PC-3 (cell line): Measurements from ENCODE around the gene PRSS3. TPM values are rescaled to one million over a fixed set of nuclear protein-coding genes. Genes with fewer than 3 reads are reported as not detected.
"Not testable (repeated sequence)": the region's sequence is repeated elsewhere in the genome, so short reads cannot be mapped to it uniquely, and the experiment has no call there.

Experiments used
- ATAC-seq: fragments of 200-7000 bp; cut with Tn5 transposase; 2 replicates; pipeline ENCODE4 v1.9.1; 2020; ENCODE audit warnings: mild to moderate bottlenecking, moderate library complexity
- BruUV-seq: library from RNA; stranded (reverse); fragments of 400-500 nt; replicated peaks from 2 replicates; lab custom pipeline; 2021; lab: Mats Ljungman, UMichigan
- CTCF ChIA-PET: fragments of 300-600 bp; sonication (Branson Sonifier 250); formaldehyde crosslinking; loops from one replicate; lab custom pipeline; 2022; ENCODE audit warnings: antibody characterized with exemption; lab: Charles Lee
- POLR2A ChIA-PET: fragments of 300-600 bp; sonication (Branson Sonifier 250); formaldehyde crosslinking; loops from one replicate; lab custom pipeline; 2022; ENCODE audit warnings: antibody characterized with exemption; ENCODE audit not compliant: unreplicated experiment; lab: Charles Lee
- DNase-seq: peaks from one replicate; pipeline ENCODE4 v3.0.0-alpha.2; 2015
- H2AFZ ChIP-seq: fragments of 300-600 bp; sonication (generic); 2 replicates; pipeline ENCODE4 v1.6.0; 2016; ENCODE audit warnings: antibody characterized with exemption, low read length
- H3F3A ChIP-seq: fragments of 300-600 bp; sonication (generic); one replicate; pipeline ENCODE4 v1.6.0; 2017; ENCODE audit warnings: antibody characterized with exemption, low read length, control low read depth, mild to moderate bottlenecking; ENCODE audit not compliant: unreplicated experiment
- H3K27ac ChIP-seq: fragments of 300-600 bp; sonication (generic); 2 replicates; pipeline ENCODE4 v1.5.1; 2016; ENCODE audit warnings: mild to moderate bottlenecking, low read length
- H3K27me3 ChIP-seq: fragments of 300-600 bp; sonication (generic); 2 replicates; pipeline ENCODE4 v1.6.1; 2016; ENCODE audit warnings: low read length, mixed read lengths
- H3K36me3 ChIP-seq: fragments of 300-600 bp; sonication (generic); 2 replicates; pipeline ENCODE4 v1.6.1; 2016; ENCODE audit warnings: low read depth, mixed run types, low read length, mixed read lengths
- H3K4me1 ChIP-seq: fragments of 300-600 bp; sonication (generic); 2 replicates; pipeline ENCODE4 v1.5.1; 2016; ENCODE audit warnings: low read length; ENCODE audit not compliant: insufficient read depth
- H3K4me2 ChIP-seq: fragments of 300-600 bp; sonication (generic); 2 replicates; pipeline ENCODE4 v1.6.0; 2016; ENCODE audit warnings: low read length
- H3K4me3 ChIP-seq: fragments of 300-600 bp; sonication (generic); 2 replicates; pipeline ENCODE4 v1.5.1; 2016; ENCODE audit warnings: mild to moderate bottlenecking, low read length, mixed read lengths
- H3K79me2 ChIP-seq: fragments of 300-600 bp; sonication (generic); 2 replicates; pipeline ENCODE4 v1.6.1; 2017; ENCODE audit warnings: low read length, mixed read lengths
- H3K9ac ChIP-seq: fragments of 300-600 bp; sonication (generic); 2 replicates; pipeline ENCODE4 v1.6.0; 2016; ENCODE audit warnings: mild to moderate bottlenecking, low read length
- H3K9me2 ChIP-seq: fragments of 300-600 bp; sonication (generic); replicated peaks from 2 replicates; pipeline ENCODE4 v1.6.1; 2016; ENCODE audit warnings: mixed run types, low read length, mixed read lengths
- H3K9me3 ChIP-seq: fragments of 300-600 bp; sonication (generic); 2 replicates; pipeline ENCODE4 v1.6.1; 2016; ENCODE audit warnings: low read length, mixed read lengths
- H4K20me1 ChIP-seq: fragments of 300-600 bp; sonication (generic); 2 replicates; pipeline ENCODE4 v1.6.1; 2016; ENCODE audit warnings: low read length, mixed read lengths
- CTCF ChIP-seq: fragments of 300-600 bp; sonication (generic); conservative IDR thresholded peaks from 2 replicates; pipeline ENCODE4 v1.5.1; 2017; ENCODE audit warnings: antibody characterized with exemption, low read depth, mild to moderate bottlenecking, low read length
- EZH2 ChIP-seq: fragments of 300-600 bp; sonication (generic); IDR thresholded peaks from one replicate; pipeline ENCODE4 v1.6.1; 2017; ENCODE audit warnings: antibody characterized with exemption, mild to moderate bottlenecking, low read length; ENCODE audit not compliant: unreplicated experiment
- EZH2phosphoT487 ChIP-seq: fragments of 300-600 bp; sonication (generic); IDR thresholded peaks from 2 replicates; pipeline ENCODE4 v1.6.1; 2018; ENCODE audit warnings: mild to moderate bottlenecking, antibody characterized with exemption, low read length, borderline replicate concordance
- intact Hi-C: fragments of 100-400 bp; cut with micrococcal nuclease; formaldehyde crosslinking; loops from 2 replicates; pipeline ENCODE4 v1.9.0; 2023
- total RNA-seq: library from RNA; depleted of rRNA; stranded (reverse); fragments of >200 nt; gene quantifications from 2 replicates; pipeline ENCODE4 v1.2.3, GENCODE V29; 2014

The PRSS3 gene
- total RNA-seq, 1 experiment from 2014 or later, result 225 TPM

- intact Hi-C loops, H3K9ac ChIP-seq: not testable (repeated sequence)
Measured at GRCh38 chr9:33808979-33809322, 13.6 kb downstream of the PRSS3 start.

GRCh38 chr9:33809506-33809905, 14.1 kb downstream of the PRSS3 start:
- ATAC-seq, result no peak
- H3K79me2 ChIP-seq, result no peaks in the 10 kb centered on the region
- H3F3A ChIP-seq, result no peaks in the 10 kb centered on the region
- intact Hi-C loops, result no loop called here
- H4K20me1 ChIP-seq, result no peaks in the 10 kb centered on the region
- no peaks in the 10 kb centered on the region for H3K9me3 ChIP-seq
- TF ChIP-seq CTCF (no peak), EZH2 (no peak), EZH2phosphoT487 (no peak)
- H3K4me3 ChIP-seq, result no peak overlapping the region
- H2AFZ ChIP-seq, result no peak overlapping the region
- peaks cover 21% of the 10 kb centered on the region for H3K4me1 ChIP-seq
- H3K27ac ChIP-seq, result no peak overlapping the region
- DNase-seq, result no peak
- no peaks in the 10 kb centered on the region for H3K27me3 ChIP-seq
- no peak overlapping the region for H3K4me2 ChIP-seq
- H3K36me3 ChIP-seq, result no peaks in the 10 kb centered on the region
- no peak overlapping the region for H3K9ac ChIP-seq
- BruUV-seq, result no TSS peak
- POLR2A ChIA-PET, result no interaction called here
- no peaks in the 10 kb centered on the region for H3K9me2 ChIP-seq
- CTCF ChIA-PET, result no interaction called here

More at GRCh38 chr9:33808979-33809322, 13.6 kb downstream of the PRSS3 start:
- CTCF ChIA-PET, BruUV-seq, H2AFZ ChIP-seq, H3K79me2 ChIP-seq, H3K27me3 ChIP-seq, H3K4me2 ChIP-seq, H3F3A ChIP-seq, POLR2A ChIA-PET, H3K9me3 ChIP-seq, H3K36me3 ChIP-seq, H4K20me1 ChIP-seq, H3K27ac ChIP-seq, H3K9me2 ChIP-seq, ATAC-seq, H3K4me3 ChIP-seq, DNase-seq: not testable (repeated sequence)
- peaks cover 16% of the 10 kb centered on the region for H3K4me1 ChIP-seq

- Histone ChIP-seq H4K20me1 (peaks cover 5% of the 10 kb centered on the region; the same call in 1 of the 2 replicates), H3K27me3 (no peaks in the 10 kb centered on the region), H3K4me2 (peak overlapping the region; percentile 33), H3K27ac (peak overlapping the region; percentile 71), H3K9me2 (no peaks in the 10 kb centered on the region), H3K79me2 (peaks cover 27% of the 10 kb centered on the region), H3F3A (no peaks in the 10 kb centered on the region), H3K4me1 (peaks cover 26% of the 10 kb centered on the region), H3K9me3 (no peaks in the 10 kb centered on the region), H3K36me3 (no peaks in the 10 kb centered on the region), H3K4me3 (no peak overlapping the region), H3K9ac (no peak overlapping the region), H2AFZ (no peak overlapping the region; the same call in 1 of the 2 replicates)
- ChIA-PET POLR2A (no interaction called here), CTCF (interaction anchor here (1.0 to 1.4 kb wide), 4 partner anchors 35 to 76 kb away, joined by 3 to 17 read pairs (median 8); no protein-coding TSS in a partner anchor)
- ATAC-seq, result peak; percentile 19
- no TSS peak for BruUV-seq
- intact Hi-C loops, result loop anchor here (1.0 kb wide), 1 partner anchor 38 kb away; no protein-coding TSS in a partner anchor
- peak; percentile 60 for DNase-seq
- TF ChIP-seq EZH2phosphoT487 (no peak), EZH2 (no peak), CTCF (peak; percentile 51)
Measured at GRCh38 chr9:33813712-33814641, 18.6 kb downstream of the PRSS3 start.
